GM18499 (cell line): ENCODE data around the gene CHRNB2.
"Not testable (repeated sequence)": the region's sequence is repeated elsewhere in the genome, so short reads cannot be mapped to it uniquely, and the experiment has no call there.

ENCODE experiments used
- ATAC-seq: cut with Tn5 transposase; IDR thresholded peaks from one replicate; pipeline ENCODE4 v1.9.1; 2021; ENCODE audit warnings: moderate number of reproducible peaks; ENCODE audit not compliant: insufficient read depth, unreplicated experiment

The CHRNB2 gene

GRCh38 chr1:154567386-154568156, at the start of gene CHRNB2:
Gene CHRNB2 (plus strand): TSS chr1:154567778. CDS start chr1:154568045, 267 bp downstream.
- no peak for ATAC-seq

- ATAC-seq, result no peak
These were observed 48.0 kb upstream of the CHRNB2 start for GRCh38 chr1:154519591-154519991.

- ATAC-seq, result no peak
These were observed 47.2 kb upstream of the CHRNB2 start for GRCh38 chr1:154520333-154520732.

GRCh38 chr1:154521695-154522094, 45.9 kb upstream of the CHRNB2 start:
- ATAC-seq, result no peak

GRCh38 chr1:154524881-154525280, 42.7 kb upstream of the CHRNB2 start:
- ATAC-seq, result no peak

- no peak for ATAC-seq
These were observed 40.4 kb upstream of the CHRNB2 start for GRCh38 chr1:154527192-154527591.

- no peak for ATAC-seq
These were observed 38.3 kb upstream of the CHRNB2 start for GRCh38 chr1:154529308-154529707.

GRCh38 chr1:154531950-154532349, 35.6 kb upstream of the CHRNB2 start:
- ATAC-seq, result not testable (repeated sequence)

GRCh38 chr1:154533952-154534844, 33.4 kb upstream of the CHRNB2 start:
- no peak for ATAC-seq

GRCh38 chr1:154536570-154536969, 31.0 kb upstream of the CHRNB2 start:
- ATAC-seq, result no peak

- no peak for ATAC-seq
These were observed 27.8 kb upstream of the CHRNB2 start for GRCh38 chr1:154539486-154540483.

- no peak for ATAC-seq
These were observed 26.3 kb upstream of the CHRNB2 start for GRCh38 chr1:154541231-154541630.

- ATAC-seq, result no peak
These were observed 21.1 kb upstream of the CHRNB2 start for GRCh38 chr1:154546264-154547063.

- no peak for ATAC-seq
These were observed 20.4 kb upstream of the CHRNB2 start for GRCh38 chr1:154547105-154547732.

GRCh38 chr1:154548028-154548427, 19.6 kb upstream of the CHRNB2 start:
- ATAC-seq, result no peak

- ATAC-seq, result no peak
These were observed 18.3 kb upstream of the CHRNB2 start for GRCh38 chr1:154549202-154549770.

GRCh38 chr1:154550070-154550469, 17.5 kb upstream of the CHRNB2 start:
- ATAC-seq, result no peak

GRCh38 chr1:154550657-154551056, 16.9 kb upstream of the CHRNB2 start:
- ATAC-seq, result no peak

- no peak for ATAC-seq
These were observed 16.1 kb upstream of the CHRNB2 start for GRCh38 chr1:154551474-154551873.
